ENCODE data around the gene HAND2.
A peak's percentile ranks its signal among the peaks of the same experiment; 100 is the strongest.

HAND2 gene

GRCh38 chr4:173500841-173501591 lies 29.0 kb downstream of the HAND2 start:
- peak; percentile 35 for DNase-seq

DNA sequence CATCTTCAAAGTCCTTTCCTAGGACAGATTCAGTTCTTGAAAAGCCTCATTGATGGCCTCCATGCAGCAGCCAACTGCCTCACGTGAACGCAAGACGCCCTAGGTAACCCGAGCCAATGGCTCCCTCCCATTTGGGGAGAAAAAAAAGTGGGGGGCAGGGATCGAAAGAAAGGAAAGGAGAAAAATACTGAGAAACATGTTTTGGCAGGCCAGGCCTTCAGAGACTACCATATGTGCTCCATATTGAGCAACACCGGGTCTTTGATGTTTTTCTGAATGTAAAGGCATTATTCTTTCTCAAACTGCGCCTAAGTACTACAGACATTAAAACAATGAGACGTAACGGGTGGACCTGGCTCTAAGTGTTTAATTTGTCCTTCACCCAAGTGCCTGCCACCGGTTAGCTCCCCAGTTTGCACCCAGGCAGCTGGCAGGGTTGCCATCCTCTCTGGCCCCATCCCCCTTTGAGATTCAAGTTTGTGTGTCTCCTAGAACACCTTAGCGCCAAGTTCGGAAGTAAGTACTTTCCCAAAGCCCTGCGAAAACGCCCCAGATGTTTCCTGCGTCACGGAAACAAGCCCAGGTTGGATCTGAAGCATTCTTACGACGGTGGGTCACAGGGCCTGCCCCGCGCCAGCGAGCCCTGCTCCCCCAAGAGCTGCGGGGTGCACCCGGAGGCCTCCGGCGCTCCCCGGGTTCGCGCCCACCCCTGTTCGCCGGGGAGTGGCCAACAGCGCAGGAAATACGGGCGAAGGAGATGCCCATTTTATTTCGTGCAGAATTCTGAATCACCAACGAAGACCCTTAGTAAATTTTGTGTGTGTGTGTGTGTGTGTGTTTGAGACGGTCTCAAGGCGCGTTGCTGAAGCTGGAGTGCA lies 30.1 kb downstream of the HAND2 start:
- no peak for DNase-seq

DNA sequence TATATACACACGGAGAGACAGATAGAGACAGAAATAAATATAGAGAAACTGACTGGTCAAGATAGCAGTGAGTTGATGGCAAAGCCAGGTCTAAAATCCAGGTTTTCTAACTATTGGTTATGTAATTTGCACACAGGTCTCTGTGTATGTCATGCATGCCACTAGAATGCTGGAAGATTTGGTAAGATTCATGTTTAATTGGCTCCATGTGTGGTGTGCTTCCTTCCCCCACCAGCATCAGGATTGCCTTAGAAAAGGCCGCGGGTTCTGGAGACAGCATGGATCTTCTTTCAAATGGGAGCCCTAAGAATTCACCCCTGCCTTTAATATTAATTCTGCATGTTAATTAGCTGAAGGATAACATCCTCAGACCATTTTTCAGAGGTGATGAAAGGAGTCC lies 31.3 kb downstream of the HAND2 start:
- no peak for DNase-seq

DNA sequence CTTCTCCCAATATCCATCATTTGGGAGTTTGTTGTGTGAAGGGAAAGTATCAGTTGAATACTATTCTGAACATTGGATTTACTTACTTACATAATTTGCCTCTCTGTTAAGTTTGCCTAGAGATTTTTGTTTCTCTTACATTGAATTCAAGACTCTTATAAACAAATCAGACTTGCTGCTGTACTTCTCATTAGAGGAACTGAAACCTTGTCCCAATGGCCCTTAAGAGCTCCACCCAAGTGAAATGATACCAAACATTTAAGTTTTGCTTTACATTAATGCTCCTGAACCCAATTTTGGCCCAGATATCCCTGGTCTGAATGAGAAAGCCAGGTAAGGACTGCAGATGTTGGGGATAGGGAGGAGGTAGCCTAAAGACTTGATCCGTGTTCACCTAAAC lies 32.0 kb downstream of the HAND2 start:
- DNase-seq: no peak

GRCh38 chr4:173494013-173494970 lies 35.7 kb downstream of the HAND2 start:
- DNase-seq: peak; percentile 48

DNA sequence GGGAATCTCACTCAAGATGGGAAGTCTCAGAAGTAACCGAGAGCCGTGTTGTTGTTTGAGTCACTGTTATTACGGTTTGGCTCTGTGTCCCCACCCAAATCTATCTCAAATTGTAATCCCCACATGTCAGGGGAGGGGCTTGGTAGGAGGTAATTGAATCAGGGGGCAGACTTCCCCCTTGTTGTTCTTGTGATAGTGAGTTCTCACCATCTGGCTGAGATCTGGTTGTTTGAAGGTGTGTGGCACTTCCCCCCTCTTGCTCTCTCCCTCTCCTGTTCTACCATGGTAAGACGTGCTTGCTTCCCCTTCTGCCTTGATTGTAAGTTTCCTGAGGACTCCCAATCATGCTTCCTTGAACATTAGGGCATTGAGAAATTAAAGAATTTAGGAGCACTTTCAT lies 37.0 kb downstream of the HAND2 start:
- no peak for DNase-seq

GRCh38 chr4:173492315-173492714 lies 37.7 kb downstream of the HAND2 start:
- no peak for DNase-seq

DNA sequence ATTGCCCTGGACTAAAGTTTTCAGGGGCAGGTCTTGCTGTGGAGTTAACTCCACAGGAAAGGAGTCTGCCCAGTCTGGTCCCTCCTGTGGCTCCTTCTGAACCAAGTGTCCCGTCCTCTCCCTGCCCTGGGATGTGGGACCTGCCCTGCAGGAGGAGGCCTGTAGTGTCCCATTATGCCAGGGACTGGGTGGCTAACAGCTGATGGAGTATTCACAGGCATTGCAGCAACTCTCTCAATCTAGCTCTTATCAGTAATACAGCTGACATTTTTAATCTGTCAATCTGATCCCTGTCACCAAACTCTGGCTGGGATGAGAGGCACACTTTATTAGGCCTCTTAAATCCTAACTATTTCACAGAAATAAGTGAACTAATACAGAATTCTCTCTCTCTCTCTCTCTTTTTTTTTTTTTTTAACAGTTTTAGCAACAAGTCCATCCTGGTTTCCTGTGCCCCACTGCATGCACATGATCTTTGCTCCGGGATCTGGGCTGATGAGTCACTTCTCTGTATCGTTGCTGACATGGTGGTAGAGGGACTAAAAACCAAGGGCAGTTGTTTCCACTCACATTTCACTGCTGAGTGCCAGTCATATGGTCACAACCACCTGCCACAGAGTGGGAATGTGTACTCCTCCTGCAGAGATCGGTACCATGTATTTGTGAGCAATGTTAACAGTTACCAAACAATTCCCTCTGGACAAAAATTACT lies 39.1 kb downstream of the HAND2 start:
- no peak for DNase-seq

- DNase-seq: no peak
Measured at GRCh38 chr4:173490256-173490655, 39.8 kb downstream of the HAND2 start.

DNA sequence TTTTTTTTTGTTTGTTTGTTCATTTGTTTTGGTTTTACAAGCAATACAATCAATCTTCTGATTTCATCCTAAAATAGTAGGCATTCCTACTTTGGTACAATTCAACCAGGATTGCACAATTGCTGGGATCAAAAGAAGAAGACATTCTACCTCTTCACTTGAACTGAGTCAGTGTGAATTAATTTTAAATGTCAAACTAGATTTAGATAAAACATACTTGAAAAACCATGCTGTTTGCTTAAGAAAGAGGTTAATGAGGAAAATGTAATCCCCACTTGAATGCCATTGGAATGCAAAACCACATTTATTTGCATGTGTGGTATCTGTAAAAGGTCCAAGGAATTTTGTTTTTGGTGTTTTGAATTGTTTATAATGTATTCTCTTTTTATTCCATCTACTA lies 40.5 kb downstream of the HAND2 start:
- no peak for DNase-seq

- no peak for DNase-seq
Measured at GRCh38 chr4:173488656-173489055, 41.4 kb downstream of the HAND2 start.

- DNase-seq: no peak
Measured at GRCh38 chr4:173488074-173488473, 42.0 kb downstream of the HAND2 start.

DNA sequence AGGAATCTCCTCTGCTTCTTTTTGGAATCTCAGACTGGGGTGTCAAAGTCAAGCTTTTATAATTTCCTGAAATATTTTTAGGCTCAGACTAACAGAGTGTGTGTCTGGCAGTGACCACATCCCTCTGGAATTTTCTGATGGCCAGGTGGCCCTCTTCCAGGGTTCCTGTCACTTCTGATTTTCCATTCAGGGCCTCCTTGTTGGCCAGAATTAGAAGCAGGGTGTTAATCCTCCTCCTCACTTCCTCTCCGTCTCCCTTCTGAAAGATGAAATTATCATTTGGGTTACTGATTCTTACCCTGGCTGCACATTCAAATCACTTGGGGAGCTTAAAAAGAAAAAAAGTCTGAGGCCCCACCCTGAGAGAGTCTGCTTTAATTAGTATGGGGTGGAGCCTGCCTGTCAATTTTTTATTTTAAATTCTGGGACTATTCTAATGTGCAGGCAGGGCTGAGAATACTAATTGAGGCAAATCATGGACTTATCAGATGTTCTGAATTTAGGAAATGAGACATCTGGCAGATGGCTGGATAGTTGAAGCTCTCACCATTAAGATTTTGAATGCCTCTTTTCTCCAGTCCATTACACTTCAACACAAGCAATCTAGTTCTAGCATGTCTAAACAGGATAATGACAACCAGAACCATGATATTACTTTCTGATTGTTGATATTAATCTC lies 43.2 kb downstream of the HAND2 start:
- no peak for DNase-seq

- no peak for DNase-seq
Measured at GRCh38 chr4:173485164-173485563, 44.9 kb downstream of the HAND2 start.

DNA sequence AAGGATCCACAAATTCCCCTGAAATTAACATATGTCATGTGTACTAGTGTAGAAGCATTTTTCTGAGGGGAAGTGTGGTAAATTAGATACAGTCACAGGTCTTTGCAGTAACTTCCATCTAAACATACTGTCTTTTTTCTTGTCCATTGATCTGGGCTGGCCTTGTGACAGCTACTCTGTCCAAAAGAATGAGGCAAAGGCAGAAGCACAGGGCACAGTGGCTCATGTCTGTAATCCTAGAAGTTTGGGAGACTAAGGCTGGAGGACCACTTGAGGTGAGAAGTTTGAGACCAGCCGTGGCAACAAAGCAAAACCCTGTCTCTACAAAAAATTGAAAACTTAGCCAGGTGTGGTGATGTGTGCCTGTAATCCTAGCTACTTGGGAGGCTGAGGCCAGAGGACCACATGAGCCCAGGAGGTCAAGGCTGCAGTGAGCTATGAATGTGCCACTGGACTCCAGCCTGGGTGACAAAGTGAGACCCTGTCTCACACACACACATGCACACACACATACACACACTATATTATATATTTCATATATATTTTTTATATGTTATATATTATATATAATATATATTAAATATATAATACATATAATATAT lies 47.6 kb downstream of the HAND2 start:
- DNase-seq: no peak

- DNase-seq: no peak
Measured at GRCh38 chr4:173478913-173479283, 51.1 kb downstream of the HAND2 start.

GRCh38 chr4:173478201-173478912 lies 51.7 kb downstream of the HAND2 start:
- no peak for DNase-seq

- DNase-seq: no peak
Measured at GRCh38 chr4:173477016-173477415, 53.0 kb downstream of the HAND2 start.
